GM12878 (cell line): ENCODE results near the gene RAB3GAP1. TPM values are rescaled to one million over a fixed set of nuclear protein-coding genes. Genes with fewer than 3 reads are reported as not detected.

ENCODE experiments used
- FOXM1 ChIP-seq: IDR thresholded peaks from 2 replicates; pipeline ENCODE4 v1.6.1; 2012; ENCODE audit warnings: low read depth, mild to moderate bottlenecking, inconsistent platforms, low read length, moderate library complexity
- GATAD2B ChIP-seq: fragments of 450-650 bp; conservative IDR thresholded peaks from 2 replicates; pipeline ENCODE4 v1.6.1; 2017; ENCODE audit warnings: low read depth, mild to moderate bottlenecking, moderate library complexity
- PKNOX1 ChIP-seq: fragments of 450-650 bp; IDR thresholded peaks from 2 replicates; pipeline ENCODE4 v1.6.1; 2016; ENCODE audit warnings: mild to moderate bottlenecking
- RFX5 ChIP-seq: IDR thresholded peaks from 2 replicates; pipeline ENCODE4 v1.6.1; 2011; ENCODE audit warnings: low read depth, low read length, improper control_type of control experiment
- ZNF217 ChIP-seq: fragments of 450-650 bp; IDR thresholded peaks from 2 replicates; pipeline ENCODE4 v1.6.1; 2017; ENCODE audit warnings: antibody characterized with exemption, mild to moderate bottlenecking
- polyA plus RNA-seq, 11 experiments: library from polyadenylated mRNA; depleted of rRNA in 4 of 11; unstranded in 6 of 11; stranded (reverse) in 5 of 11; fragments of >200 nt; fragmentation: Nextera tagmentation in 4 of 11; fragmentation: Illumina TruSeq in 1 of 11; extraction: Ambion mirVana in 4 of 11; extraction: Trizol in 1 of 11; gene quantifications; 1 replicate in 1 of 11; 2 replicates in 10 of 11; pipeline versions ENCODE4 v1.2.1 to v1.2.3, GENCODE V29; 2011 to 2016; ENCODE audit warnings: inconsistent platforms in 2 of 11, missing spikeins in 2 of 11, low read depth in 1 of 11
- small RNA-seq: library from RNA; depleted of rRNA; stranded (forward); fragments of <200 nt; gene quantifications from one replicate; pipeline ENCODE3, GENCODE V24; 2014
- total RNA-seq, 4 experiments: library from RNA; depleted of rRNA in 3 of 4; stranded (reverse); fragments of >200 nt in 3 of 4; fragmentation: Illumina TruSeq in 1 of 4; extraction: Trizol in 1 of 4; gene quantifications; 2 replicates each; pipeline versions ENCODE4 v1.2.1 to v1.2.3, GENCODE V29; 2013 to 2021

Gene RAB3GAP1
- total and polyA plus RNA-seq, 10 of the 15 experiments (the other 5 are each of a cell fraction or from before 2014, with no cell fraction given) = 13.7 to 36.9 (median 21.0) TPM

- no peak for TF ChIP-seq GATAD2B
- TF ChIP-seq ZNF217 = no peak
- no peak for TF ChIP-seq RFX5
- no peak for TF ChIP-seq PKNOX1
- no peak for TF ChIP-seq FOXM1
Observed at GRCh38 chr2:135219226-135219625, 167.1 kb downstream of the RAB3GAP1 start (continued).

Small RNA genes lying within 50 kb of the gene (small RNA-seq; reads per million reads assigned to genes)
- gene SNORA40B = not detected

Other genes starting within 250 kb of the RAB3GAP1 start
- not detected in 2 replicates for gene ACMSD, start 213.7 kb upstream of the RAB3GAP1 start, total RNA-seq (2014; rRNA removed)
- gene ACMSD, start 213.7 kb upstream of the RAB3GAP1 start, total RNA-seq (2014; rRNA removed; fragmentation: Illumina TruSeq; extraction: Trizol) = not detected in 2 replicates
- not detected in 2 replicates for gene ACMSD, start 213.7 kb upstream of the RAB3GAP1 start, total RNA-seq (2021)
- gene ACMSD, start 213.7 kb upstream of the RAB3GAP1 start, polyA plus RNA-seq (2011; rRNA removed) = not detected in 2 replicates
- not detected in 2 replicates for gene ACMSD, start 213.7 kb upstream of the RAB3GAP1 start, polyA plus RNA-seq (2014; fragmentation: Illumina TruSeq; extraction: Trizol)
- not detected for gene ACMSD, start 213.7 kb upstream of the RAB3GAP1 start, polyA plus RNA-seq (2014; fragmentation: Nextera tagmentation; extraction: Ambion mirVana)
- not detected in 2 replicates for gene ACMSD, start 213.7 kb upstream of the RAB3GAP1 start, polyA plus RNA-seq (2014; rRNA removed)
- gene ACMSD, start 213.7 kb upstream of the RAB3GAP1 start, polyA plus RNA-seq (2016; fragmentation: Nextera tagmentation; extraction: Ambion mirVana) = under 1 TPM in 1 of 2 experiments, not detected in 1; 0.08 TPM
- gene CCNT2, start 133.5 kb upstream of the RAB3GAP1 start, total RNA-seq (2014; rRNA removed) = 22.8 and 25.6 TPM in 2 replicates
- 22.0 and 24.6 TPM in 2 replicates for gene CCNT2, start 133.5 kb upstream of the RAB3GAP1 start, total RNA-seq (2014; rRNA removed; fragmentation: Illumina TruSeq; extraction: Trizol)
- gene CCNT2, start 133.5 kb upstream of the RAB3GAP1 start, total RNA-seq (2021) = 21.5 and 23.5 TPM in 2 replicates
- 23.6 and 33.2 TPM in 2 replicates for gene CCNT2, start 133.5 kb upstream of the RAB3GAP1 start, polyA plus RNA-seq (2011; rRNA removed)
- 20.6 and 24.1 TPM in 2 replicates for gene CCNT2, start 133.5 kb upstream of the RAB3GAP1 start, polyA plus RNA-seq (2014; fragmentation: Illumina TruSeq; extraction: Trizol)
- 1 to 10 TPM; 6.0 to 7.6 TPM for gene CCNT2, start 133.5 kb upstream of the RAB3GAP1 start, polyA plus RNA-seq (2014; fragmentation: Nextera tagmentation; extraction: Ambion mirVana)
- 18.8 and 19.3 TPM in 2 replicates for gene CCNT2, start 133.5 kb upstream of the RAB3GAP1 start, polyA plus RNA-seq (2014; rRNA removed)
- 10 to 100 TPM; 16.5 to 16.8 TPM for gene CCNT2, start 133.5 kb upstream of the RAB3GAP1 start, polyA plus RNA-seq (2016; fragmentation: Nextera tagmentation; extraction: Ambion mirVana)
- not detected in 2 replicates for gene MAP3K19, start 4.8 kb upstream of the RAB3GAP1 start, total RNA-seq (2014; rRNA removed)
- gene MAP3K19, start 4.8 kb upstream of the RAB3GAP1 start, total RNA-seq (2014; rRNA removed; fragmentation: Illumina TruSeq; extraction: Trizol) = not detected in 2 replicates
- not detected in 2 replicates for gene MAP3K19, start 4.8 kb upstream of the RAB3GAP1 start, total RNA-seq (2021)
- gene MAP3K19, start 4.8 kb upstream of the RAB3GAP1 start, polyA plus RNA-seq (2011; rRNA removed) = not detected in 2 replicates
- gene MAP3K19, start 4.8 kb upstream of the RAB3GAP1 start, polyA plus RNA-seq (2014; fragmentation: Illumina TruSeq; extraction: Trizol) = not detected in 2 replicates
- not detected for gene MAP3K19, start 4.8 kb upstream of the RAB3GAP1 start, polyA plus RNA-seq (2014; fragmentation: Nextera tagmentation; extraction: Ambion mirVana)
- gene MAP3K19, start 4.8 kb upstream of the RAB3GAP1 start, polyA plus RNA-seq (2014; rRNA removed) = 0.05 TPM in 1 of 2 replicates, not detected in the other
- gene MAP3K19, start 4.8 kb upstream of the RAB3GAP1 start, polyA plus RNA-seq (2016; fragmentation: Nextera tagmentation; extraction: Ambion mirVana) = not detected